ENCODE data around the gene HECW1.
"Not testable (repeated sequence)": the region's sequence is repeated elsewhere in the genome, so short reads cannot be mapped to it uniquely, and the experiment has no call there.

HECW1 gene

GRCh38 chr7:43151076-43151475 is 38.6 kb downstream of the HECW1 start:
- DNase-seq, result no peak

GRCh38 chr7:43152696-43153095 is 40.2 kb downstream of the HECW1 start:
- DNase-seq, result no peak

- DNase-seq, result no peak
These were observed 43.2 kb downstream of the HECW1 start for GRCh38 chr7:43155636-43156035.

GRCh38 chr7:43163885-43164284 is 51.4 kb downstream of the HECW1 start:
- no peak for DNase-seq

- no peak for DNase-seq
These were observed 52.3 kb downstream of the HECW1 start for GRCh38 chr7:43164757-43165156.

- no peak for DNase-seq
These were observed 54.2 kb downstream of the HECW1 start for GRCh38 chr7:43166686-43167085.

- DNase-seq, result no peak
These were observed 56.6 kb downstream of the HECW1 start for GRCh38 chr7:43169076-43169475.

- DNase-seq, result no peak
These were observed 58.1 kb downstream of the HECW1 start for GRCh38 chr7:43170571-43170970.

- no peak for DNase-seq
These were observed 63.2 kb downstream of the HECW1 start for GRCh38 chr7:43175570-43176200.

GRCh38 chr7:43179393-43179792 is 66.9 kb downstream of the HECW1 start:
- DNase-seq, result no peak

- DNase-seq, result no peak
These were observed 80.5 kb downstream of the HECW1 start for GRCh38 chr7:43192806-43193460.

GRCh38 chr7:43193893-43194292 is 81.4 kb downstream of the HECW1 start:
- DNase-seq, result no peak

GRCh38 chr7:43195256-43195655 is 82.8 kb downstream of the HECW1 start:
- no peak for DNase-seq

- DNase-seq, result no peak
These were observed 83.3 kb downstream of the HECW1 start for GRCh38 chr7:43195768-43196167.

- no peak for DNase-seq
These were observed 83.9 kb downstream of the HECW1 start for GRCh38 chr7:43196379-43196778.

GRCh38 chr7:43198016-43198415 is 85.6 kb downstream of the HECW1 start:
- DNase-seq, result no peak

GRCh38 chr7:43198599-43199090 is 86.2 kb downstream of the HECW1 start:
- no peak for DNase-seq

GRCh38 chr7:43199371-43200160 is 87.1 kb downstream of the HECW1 start:
- no peak for DNase-seq

- DNase-seq, result no peak
These were observed 89.5 kb downstream of the HECW1 start for GRCh38 chr7:43201912-43202311.

- no peak for DNase-seq
These were observed 91.6 kb downstream of the HECW1 start for GRCh38 chr7:43204081-43204480.

GRCh38 chr7:43205171-43205795 is 92.8 kb downstream of the HECW1 start:
- DNase-seq, result no peak

GRCh38 chr7:43208242-43208641 is 95.8 kb downstream of the HECW1 start:
- DNase-seq, result no peak

GRCh38 chr7:43210539-43210938 is 98.1 kb downstream of the HECW1 start:
- DNase-seq, result not testable (repeated sequence)
